ENCODE data around the gene RELL1.

- TF ChIP-seq REST (tag by site-specific recombination; IDR thresholded peaks at IDR 0.05), result no peak
- TF ChIP-seq KLF17 (tag by site-specific recombination; IDR thresholded peaks at IDR 0.05), result no peak
- no peak for TF ChIP-seq ZNF138 (tag by site-specific recombination; IDR thresholded peaks at IDR 0.05; ENCODE audit: borderline replicate concordance)
- TF ChIP-seq CTCF (tag by site-specific recombination; IDR thresholded peaks at IDR 0.05), result no peak
- no peak for TF ChIP-seq ZNF596 (tag by site-specific recombination; IDR thresholded peaks at IDR 0.05)
- TF ChIP-seq ATF2 (tag by site-specific recombination; IDR thresholded peaks at IDR 0.05; ENCODE audit: low read depth), result no peak
- TF ChIP-seq ZBTB1 (tag by site-specific recombination; IDR thresholded peaks at IDR 0.05), result no peak
- no peak for TF ChIP-seq ZNF16 (tag by site-specific recombination; IDR thresholded peaks at IDR 0.05; ENCODE audit: low read depth)
These were observed 51.0 kb downstream of the RELL1 start for GRCh38 chr4:37635155-37635554.
